ENCODE measurements around the gene MSL3B.

DNA sequence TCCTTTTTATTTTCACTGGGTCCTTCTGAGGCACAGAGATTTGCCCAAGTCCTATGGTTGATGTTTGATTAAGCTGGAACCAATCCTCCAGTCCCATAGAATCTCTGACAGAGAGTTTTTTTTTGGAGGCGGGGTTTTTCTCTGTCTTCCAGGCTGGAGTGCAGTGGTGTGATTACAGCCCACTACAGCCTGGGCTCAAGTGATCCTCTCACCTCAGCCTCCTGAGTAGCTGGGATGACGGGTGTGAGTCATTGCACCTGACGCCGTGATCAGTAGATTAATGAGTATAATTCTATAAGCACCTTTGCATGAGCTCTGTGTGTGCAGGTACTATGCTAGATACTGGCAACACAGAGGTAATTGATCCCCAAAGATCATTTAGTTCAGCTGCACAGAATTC, 33.7 kb upstream of the MSL3B start:
- TF ChIP-seq, protein P1, sequence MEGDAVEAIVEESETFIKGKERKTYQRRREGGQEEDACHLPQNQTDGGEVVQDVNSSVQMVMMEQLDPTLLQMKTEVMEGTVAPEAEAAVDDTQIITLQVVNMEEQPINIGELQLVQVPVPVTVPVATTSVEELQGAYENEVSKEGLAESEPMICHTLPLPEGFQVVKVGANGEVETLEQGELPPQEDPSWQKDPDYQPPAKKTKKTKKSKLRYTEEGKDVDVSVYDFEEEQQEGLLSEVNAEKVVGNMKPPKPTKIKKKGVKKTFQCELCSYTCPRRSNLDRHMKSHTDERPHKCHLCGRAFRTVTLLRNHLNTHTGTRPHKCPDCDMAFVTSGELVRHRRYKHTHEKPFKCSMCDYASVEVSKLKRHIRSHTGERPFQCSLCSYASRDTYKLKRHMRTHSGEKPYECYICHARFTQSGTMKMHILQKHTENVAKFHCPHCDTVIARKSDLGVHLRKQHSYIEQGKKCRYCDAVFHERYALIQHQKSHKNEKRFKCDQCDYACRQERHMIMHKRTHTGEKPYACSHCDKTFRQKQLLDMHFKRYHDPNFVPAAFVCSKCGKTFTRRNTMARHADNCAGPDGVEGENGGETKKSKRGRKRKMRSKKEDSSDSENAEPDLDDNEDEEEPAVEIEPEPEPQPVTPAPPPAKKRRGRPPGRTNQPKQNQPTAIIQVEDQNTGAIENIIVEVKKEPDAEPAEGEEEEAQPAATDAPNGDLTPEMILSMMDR (IDR thresholded peaks at IDR 0.05) = no peak
- no peak for TF ChIP-seq POLR2A (IDR thresholded peaks at IDR 0.05)
